ENCODE results near the gene GSK3B. TPM values are rescaled to one million over a fixed set of nuclear protein-coding genes. Genes with fewer than 3 reads are reported as not detected.

The GSK3B gene
- total RNA-seq, 2 donors from 2014 or later, result 57.3 to 59.8 TPM

GRCh38 chr3:119812491-119813058 is 281.7 kb downstream of the GSK3B start:
- WGBS, 2 experiments (ENCODE audit: insufficient coverage in 1 of 2, insufficient read length in 1 of 2), result 90 to 98% methylated on average over 7 to 8 of the region's 8 CpGs
- H3K36me3 ChIP-seq (ENCODE audit: control insufficient read depth, insufficient read depth, low read length), result no peaks in the 10 kb centered on the region
- H3K4me3 Mint-ChIP-seq, result no peak overlapping the region
- no peaks in the 10 kb centered on the region for H3K27me3 ChIP-seq (ENCODE audit: control insufficient read depth, insufficient read depth, low read length, poor library complexity, severe bottlenecking)
- TF ChIP-seq CTCF (conservative IDR thresholded peaks at IDR 0.05), result peak; percentile 41
- no peaks in the 10 kb centered on the region for H3K9me3 Mint-ChIP-seq
- H3K4me3 ChIP-seq (ENCODE audit: low read length), result no peak overlapping the region
- DNase-seq, result no peak
- no peaks in the 10 kb centered on the region for H3K4me1 ChIP-seq (ENCODE audit: control insufficient read depth, insufficient read depth, low read length)
- H3K9me3 ChIP-seq (ENCODE audit: control insufficient read depth, low read length), result no peaks in the 10 kb centered on the region
- no peaks in the 10 kb centered on the region for H3K4me1 Mint-ChIP-seq
- peaks cover 2% of the 10 kb centered on the region for H3K27me3 Mint-ChIP-seq (ENCODE audit: insufficient read depth)
- no peaks in the 10 kb centered on the region for H3K36me3 Mint-ChIP-seq (ENCODE audit: low read depth)
- no peak overlapping the region for H3K27ac ChIP-seq (ENCODE audit: low read depth, low read length)
- no peak overlapping the region for H3K9ac ChIP-seq (ENCODE audit: extremely low read depth, low read length, poor library complexity, severe bottlenecking)
- no peak overlapping the region for H3K27ac Mint-ChIP-seq

GRCh38 chr3:119810018-119810435 is 284.2 kb downstream of the GSK3B start:
- WGBS, 2 experiments (ENCODE audit: insufficient coverage in 1 of 2, insufficient read length in 1 of 2), result 95 to 96% methylated on average over 12 to 33 of the region's 33 CpGs
- H3K4me3 Mint-ChIP-seq, result peak overlapping the region; percentile 39
- Histone ChIP-seq H3K9ac (ENCODE audit: extremely low read depth, low read length, poor library complexity, severe bottlenecking) (no peak overlapping the region), H3K27me3 (ENCODE audit: control insufficient read depth, insufficient read depth, low read length, poor library complexity, severe bottlenecking) (no peaks in the 10 kb centered on the region), H3K9me3 (ENCODE audit: control insufficient read depth, low read length) (no peaks in the 10 kb centered on the region), H3K4me1 (ENCODE audit: control insufficient read depth, insufficient read depth, low read length) (no peaks in the 10 kb centered on the region), H3K27ac (ENCODE audit: low read depth, low read length) (no peak overlapping the region), H3K4me3 (ENCODE audit: low read length) (no peak overlapping the region), H3K36me3 (ENCODE audit: control insufficient read depth, insufficient read depth, low read length) (no peaks in the 10 kb centered on the region)
- no peaks in the 10 kb centered on the region for H3K36me3 Mint-ChIP-seq (ENCODE audit: low read depth)
- no peaks in the 10 kb centered on the region for H3K4me1 Mint-ChIP-seq
- H3K27ac Mint-ChIP-seq, result no peak overlapping the region
- DNase-seq, result no peak
- TF ChIP-seq CTCF (conservative IDR thresholded peaks at IDR 0.05), result no peak
- H3K27me3 Mint-ChIP-seq (ENCODE audit: insufficient read depth), result peaks cover 2% of the 10 kb centered on the region
- no peaks in the 10 kb centered on the region for H3K9me3 Mint-ChIP-seq

DNA sequence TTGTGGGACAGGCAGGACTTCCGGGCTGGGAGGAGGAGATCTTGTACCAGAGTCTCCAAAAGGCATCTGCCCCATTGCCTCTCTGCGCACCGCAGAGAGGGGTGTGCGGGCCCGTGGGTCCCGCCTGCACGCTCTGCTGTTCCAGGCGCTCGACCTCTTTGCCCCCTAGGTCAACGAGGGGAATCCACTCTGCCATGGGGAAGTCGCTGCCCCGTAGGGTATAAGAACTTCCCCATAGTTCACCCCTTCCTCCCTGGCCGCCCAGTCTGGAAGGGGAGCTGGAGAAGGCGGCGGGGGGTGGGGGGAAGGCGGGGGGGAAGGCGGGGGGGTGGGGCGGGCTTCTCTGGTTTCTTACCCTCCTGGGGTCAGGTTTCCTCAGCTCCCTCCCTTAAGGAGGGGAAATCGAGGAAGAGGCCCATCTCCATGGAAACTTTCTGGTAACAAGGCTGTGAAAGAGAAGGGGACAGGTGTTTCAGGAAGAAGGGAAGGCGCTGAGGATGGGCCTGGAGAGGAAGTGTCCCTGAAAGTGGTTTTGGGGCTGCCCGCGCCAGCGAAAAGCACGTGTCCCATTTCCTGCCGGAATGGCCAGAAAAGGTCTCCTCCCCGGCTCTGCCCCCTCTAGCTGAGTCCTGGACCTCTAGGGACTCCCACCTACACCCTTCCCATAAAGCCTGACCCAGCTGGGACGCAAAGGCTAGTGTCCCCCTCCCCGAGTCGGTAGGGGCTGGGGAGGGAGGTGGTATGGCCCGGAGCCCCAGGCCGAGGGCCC is 284.8 kb downstream of the GSK3B start:
- DNase-seq, result no peak
- H3K4me1 Mint-ChIP-seq, result no peaks in the 10 kb centered on the region
- Histone ChIP-seq H3K27me3 (ENCODE audit: control insufficient read depth, insufficient read depth, low read length, poor library complexity, severe bottlenecking) (no peaks in the 10 kb centered on the region), H3K4me1 (ENCODE audit: control insufficient read depth, insufficient read depth, low read length) (no peaks in the 10 kb centered on the region), H3K4me3 (ENCODE audit: low read length) (no peak overlapping the region), H3K9ac (ENCODE audit: extremely low read depth, low read length, poor library complexity, severe bottlenecking) (no peak overlapping the region), H3K9me3 (ENCODE audit: control insufficient read depth, low read length) (no peaks in the 10 kb centered on the region), H3K27ac (ENCODE audit: low read depth, low read length) (no peak overlapping the region), H3K36me3 (ENCODE audit: control insufficient read depth, insufficient read depth, low read length) (no peaks in the 10 kb centered on the region)
- peaks cover 2% of the 10 kb centered on the region for H3K27me3 Mint-ChIP-seq (ENCODE audit: insufficient read depth)
- TF ChIP-seq CTCF (conservative IDR thresholded peaks at IDR 0.05), result no peak
- WGBS, 2 experiments (ENCODE audit: insufficient coverage in 1 of 2, insufficient read length in 1 of 2), result 89 to 95% methylated on average over 12 to 25 of the region's 31 CpGs
- peak overlapping the region; percentile 39 for H3K4me3 Mint-ChIP-seq
- no peak overlapping the region for H3K27ac Mint-ChIP-seq
- H3K36me3 Mint-ChIP-seq (ENCODE audit: low read depth), result no peaks in the 10 kb centered on the region
- H3K9me3 Mint-ChIP-seq, result peaks cover 2% of the 10 kb centered on the region
